ENCODE results near the gene TACR1.
"Not testable (repeated sequence)": the region's sequence is repeated elsewhere in the genome, so short reads cannot be mapped to it uniquely, and the experiment has no call there.

The TACR1 gene

DNA sequence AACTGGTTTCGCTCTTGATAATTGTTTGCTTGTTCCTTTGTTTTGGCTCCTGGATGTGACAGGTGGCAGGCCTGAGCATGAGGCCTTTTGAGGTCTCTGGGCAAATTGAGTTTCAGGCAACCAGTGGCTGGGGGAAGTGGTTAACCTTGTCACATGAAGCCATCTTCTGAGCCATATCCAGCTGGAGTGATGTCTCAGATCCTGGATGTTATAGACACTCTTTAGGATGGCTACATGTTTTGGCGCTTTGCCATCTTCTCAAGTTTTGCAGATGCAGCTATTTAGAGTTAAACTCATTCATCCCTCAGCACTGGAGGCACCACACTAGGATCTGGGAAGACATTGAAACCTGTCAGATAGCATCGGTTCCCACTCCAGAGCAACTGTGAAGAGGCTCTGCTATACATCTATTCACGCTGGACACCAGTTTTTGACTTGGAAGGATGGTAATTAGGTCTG is 25.3 kb upstream of the TACR1 start:
- 92 to 100% methylated on average over 2 to 3 of the region's 4 CpGs for WGBS, 2 experiments (ENCODE audit: insufficient coverage in 2 of 2)
- no peak overlapping the region for H3K27ac ChIP-seq (ENCODE audit: low read depth, low read length, severe bottlenecking)
- no peaks in the 10 kb centered on the region for H3K9me3 ChIP-seq (ENCODE audit: control insufficient read depth, low read length)
- H3K4me1 ChIP-seq (ENCODE audit: control insufficient read depth, insufficient read depth, low read length, poor library complexity, severe bottlenecking): no peaks in the 10 kb centered on the region
- no peak overlapping the region for H3K4me3 ChIP-seq (ENCODE audit: extremely low read depth, insufficient read depth, low read length, poor library complexity, severe bottlenecking)
- H3K36me3 ChIP-seq (ENCODE audit: control insufficient read depth, insufficient read depth, low read length): no peaks in the 10 kb centered on the region

GRCh38 chr2:75222527-75222926 is 23.2 kb upstream of the TACR1 start:
- WGBS, 2 experiments (ENCODE audit: insufficient coverage in 2 of 2): 67 to 80% methylated on average over 1 to 3 of the region's 4 CpGs

DNA sequence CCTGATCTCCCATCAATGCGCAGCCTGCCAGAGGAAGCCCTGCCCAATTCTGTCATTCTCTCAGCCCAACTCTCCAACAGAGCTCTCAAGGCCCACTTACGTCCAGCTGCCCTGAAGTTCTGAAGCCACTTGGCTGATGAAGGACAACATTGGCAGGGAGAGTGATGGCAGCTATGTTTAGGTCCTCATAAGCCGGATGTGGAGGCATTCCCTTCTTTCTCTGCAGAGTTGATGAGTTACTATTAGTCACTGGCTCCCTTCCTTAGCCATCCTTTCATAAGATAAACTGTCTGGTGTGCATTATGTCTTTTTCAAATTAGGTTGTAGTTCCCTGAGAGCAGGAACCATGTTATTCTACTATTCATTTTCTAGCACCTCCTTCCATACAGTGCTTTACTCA is 22.5 kb upstream of the TACR1 start:
- Histone ChIP-seq H3K27ac (ENCODE audit: low read depth, low read length, severe bottlenecking) (no peak overlapping the region), H3K4me1 (ENCODE audit: control insufficient read depth, insufficient read depth, low read length, poor library complexity, severe bottlenecking) (no peaks in the 10 kb centered on the region), H3K9me3 (ENCODE audit: control insufficient read depth, low read length) (no peaks in the 10 kb centered on the region), H3K4me3 (ENCODE audit: extremely low read depth, insufficient read depth, low read length, poor library complexity, severe bottlenecking) (no peak overlapping the region), H3K36me3 (ENCODE audit: control insufficient read depth, insufficient read depth, low read length) (no peaks in the 10 kb centered on the region)
- 83 to 92% methylated on average over 2 of the region's 3 CpGs for WGBS, 2 experiments (ENCODE audit: insufficient coverage in 2 of 2)

More at GRCh38 chr2:75222527-75222926, 23.2 kb upstream of the TACR1 start:
- H3K4me1 ChIP-seq (ENCODE audit: control insufficient read depth, insufficient read depth, low read length, poor library complexity, severe bottlenecking): no peaks in the 10 kb centered on the region
- no peak overlapping the region for H3K27ac ChIP-seq (ENCODE audit: low read depth, low read length, severe bottlenecking)
- H3K36me3 ChIP-seq (ENCODE audit: control insufficient read depth, insufficient read depth, low read length): no peaks in the 10 kb centered on the region
- no peak overlapping the region for H3K4me3 ChIP-seq (ENCODE audit: extremely low read depth, insufficient read depth, low read length, poor library complexity, severe bottlenecking)
- H3K9me3 ChIP-seq (ENCODE audit: control insufficient read depth, low read length): no peaks in the 10 kb centered on the region

DNA sequence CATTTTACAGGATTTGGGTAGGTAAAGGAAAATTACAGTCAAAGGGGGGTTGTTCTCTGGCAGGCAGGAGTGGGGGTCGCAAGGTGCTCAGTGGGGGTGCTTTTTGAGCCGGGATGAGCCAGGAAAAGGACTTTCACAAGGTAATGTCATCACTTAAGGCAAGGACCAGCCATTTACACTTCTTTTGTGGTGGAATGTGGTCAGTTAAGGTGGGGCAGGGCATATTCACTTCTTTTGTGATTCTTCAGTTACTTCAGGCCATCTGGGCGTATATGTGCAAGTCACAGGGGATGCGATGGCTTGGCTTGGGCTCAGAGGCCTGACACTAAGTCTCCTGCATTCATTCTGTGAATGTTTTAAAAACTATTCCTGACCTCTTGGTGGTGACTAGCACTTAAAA is 19.9 kb upstream of the TACR1 start:
- H3K9me3 ChIP-seq (ENCODE audit: control insufficient read depth, low read length); H3K4me3 ChIP-seq (ENCODE audit: extremely low read depth, insufficient read depth, low read length, poor library complexity, severe bottlenecking); H3K4me1 ChIP-seq (ENCODE audit: control insufficient read depth, insufficient read depth, low read length, poor library complexity, severe bottlenecking); H3K36me3 ChIP-seq (ENCODE audit: control insufficient read depth, insufficient read depth, low read length); H3K27ac ChIP-seq (ENCODE audit: low read depth, low read length, severe bottlenecking): not testable (repeated sequence)
- WGBS, 2 experiments (ENCODE audit: insufficient coverage in 2 of 2): 40 to 94% methylated on average over 1 to 2 of the region's 4 CpGs

DNA sequence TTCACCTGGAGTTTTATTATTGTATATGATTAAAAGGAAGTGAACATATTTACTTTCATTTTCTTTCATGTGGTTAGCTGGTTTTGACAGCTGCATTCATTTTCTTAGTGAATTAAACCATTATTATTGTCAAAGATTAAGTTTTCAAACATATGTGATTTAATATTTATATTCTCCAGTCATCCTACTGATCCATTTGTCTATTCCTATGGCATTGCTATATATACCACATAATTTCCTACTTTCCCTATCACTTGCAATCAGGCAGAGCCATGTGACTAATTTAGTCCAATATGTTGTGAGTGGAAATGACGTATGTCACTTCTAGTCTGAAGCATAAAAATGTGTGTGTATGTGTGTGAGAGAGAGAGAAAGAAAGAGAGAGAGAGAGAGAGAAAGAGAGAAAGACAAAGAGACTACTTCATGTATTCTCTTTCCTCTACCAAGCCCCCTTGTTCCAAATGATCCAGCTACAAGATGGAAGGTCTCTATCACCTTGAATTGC is 12.0 kb upstream of the TACR1 start:
- WGBS, 2 experiments (ENCODE audit: insufficient coverage in 2 of 2): 100% methylated on average over 1 of the region's 1 CpG
- no peak overlapping the region for H3K27ac ChIP-seq (ENCODE audit: low read depth, low read length, severe bottlenecking)
- no peak overlapping the region for H3K4me3 ChIP-seq (ENCODE audit: extremely low read depth, insufficient read depth, low read length, poor library complexity, severe bottlenecking)
- no peaks in the 10 kb centered on the region for H3K36me3 ChIP-seq (ENCODE audit: control insufficient read depth, insufficient read depth, low read length)
- no peaks in the 10 kb centered on the region for H3K4me1 ChIP-seq (ENCODE audit: control insufficient read depth, insufficient read depth, low read length, poor library complexity, severe bottlenecking)
- no peaks in the 10 kb centered on the region for H3K9me3 ChIP-seq (ENCODE audit: control insufficient read depth, low read length)

DNA sequence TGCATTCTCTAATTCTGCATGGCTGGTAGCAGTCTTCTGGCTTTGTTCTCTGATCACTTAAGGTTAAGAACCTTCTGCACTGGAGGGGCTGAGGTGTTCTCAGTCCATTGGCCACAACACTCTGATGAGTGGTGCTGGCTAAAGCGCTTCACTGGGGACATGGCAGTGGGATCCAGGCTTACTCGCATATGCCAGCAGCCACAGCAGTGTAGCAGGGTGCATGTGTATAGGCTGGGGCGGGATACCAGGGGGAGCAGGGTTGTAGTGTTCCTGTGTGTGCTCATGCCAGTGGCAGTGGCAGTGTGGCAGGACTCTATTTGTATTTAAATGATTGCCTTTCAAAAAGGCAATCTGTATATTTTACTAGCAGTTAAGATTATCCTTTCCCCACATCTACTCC is 11.1 kb upstream of the TACR1 start:
- Histone ChIP-seq H3K4me1 (ENCODE audit: control insufficient read depth, insufficient read depth, low read length, poor library complexity, severe bottlenecking) (no peaks in the 10 kb centered on the region), H3K36me3 (ENCODE audit: control insufficient read depth, insufficient read depth, low read length) (no peaks in the 10 kb centered on the region), H3K4me3 (ENCODE audit: extremely low read depth, insufficient read depth, low read length, poor library complexity, severe bottlenecking) (no peak overlapping the region), H3K27ac (ENCODE audit: low read depth, low read length, severe bottlenecking) (no peak overlapping the region), H3K9me3 (ENCODE audit: control insufficient read depth, low read length) (no peaks in the 10 kb centered on the region)
- WGBS, 2 experiments (ENCODE audit: insufficient coverage in 2 of 2): 94 to 96% methylated on average over 2 to 3 of the region's 3 CpGs

DNA sequence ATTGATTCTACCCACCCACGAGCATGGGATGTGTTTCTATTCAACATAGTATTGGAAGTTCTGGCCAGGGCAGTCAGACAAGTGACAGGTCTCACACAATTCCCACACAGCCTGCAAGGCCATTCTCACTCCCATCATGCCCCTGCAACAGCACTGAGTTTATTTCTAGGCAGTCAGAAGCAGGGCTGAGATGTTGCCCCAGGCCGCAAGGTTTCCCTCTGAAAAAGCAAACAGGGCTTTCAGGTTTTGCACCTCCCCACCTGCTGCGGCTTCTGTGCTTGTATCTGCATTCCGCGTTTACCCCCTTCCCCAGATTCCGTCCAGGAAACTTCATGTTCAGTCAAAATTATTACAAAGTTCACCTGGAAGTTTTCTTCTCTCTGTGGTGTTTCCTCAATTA is 9.4 kb upstream of the TACR1 start:
- Histone ChIP-seq H3K27ac (ENCODE audit: low read depth, low read length, severe bottlenecking) (no peak overlapping the region), H3K4me3 (ENCODE audit: extremely low read depth, insufficient read depth, low read length, poor library complexity, severe bottlenecking) (no peak overlapping the region), H3K9me3 (ENCODE audit: control insufficient read depth, low read length) (no peaks in the 10 kb centered on the region), H3K4me1 (ENCODE audit: control insufficient read depth, insufficient read depth, low read length, poor library complexity, severe bottlenecking) (no peaks in the 10 kb centered on the region), H3K36me3 (ENCODE audit: control insufficient read depth, insufficient read depth, low read length) (no peaks in the 10 kb centered on the region)
- 75 to 91% methylated on average over 5 to 6 of the region's 6 CpGs for WGBS, 2 experiments (ENCODE audit: insufficient coverage in 2 of 2)

DNA sequence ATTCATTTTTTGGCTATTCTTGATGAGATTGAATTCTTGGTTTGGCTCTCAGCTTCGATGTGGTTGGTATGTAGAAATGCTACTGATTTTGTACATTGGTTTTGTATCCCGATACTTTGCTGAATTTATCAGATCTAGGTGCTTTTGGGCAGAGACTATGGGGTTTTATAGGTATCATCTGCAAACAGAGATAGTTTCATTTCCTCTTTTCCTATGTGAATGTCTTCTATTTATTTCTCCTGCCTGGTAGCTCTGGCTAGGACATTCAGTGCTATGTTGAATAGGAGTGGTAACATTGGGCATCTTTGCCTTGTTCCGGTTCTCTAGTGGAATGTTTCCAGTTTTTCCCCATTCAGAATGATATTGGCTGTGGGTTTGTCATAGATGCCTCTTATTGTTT is 5.5 kb upstream of the TACR1 start:
- Histone ChIP-seq H3K36me3 (ENCODE audit: control insufficient read depth, insufficient read depth, low read length) (no peaks in the 10 kb centered on the region), H3K4me3 (ENCODE audit: extremely low read depth, insufficient read depth, low read length, poor library complexity, severe bottlenecking) (no peak overlapping the region), H3K9me3 (ENCODE audit: control insufficient read depth, low read length) (no peaks in the 10 kb centered on the region), H3K27ac (ENCODE audit: low read depth, low read length, severe bottlenecking) (no peak overlapping the region), H3K4me1 (ENCODE audit: control insufficient read depth, insufficient read depth, low read length, poor library complexity, severe bottlenecking) (peaks cover 4% of the 10 kb centered on the region)
- 76 to 83% methylated on average over 1 to 3 of the region's 3 CpGs for WGBS, 2 experiments (ENCODE audit: insufficient coverage in 2 of 2)

GRCh38 chr2:75202359-75202758 is 3.0 kb upstream of the TACR1 start:
- WGBS, 2 experiments (ENCODE audit: insufficient coverage in 2 of 2): no CpG with 5 or more reads among the region's 2 CpGs
- no peak overlapping the region for H3K4me3 ChIP-seq (ENCODE audit: extremely low read depth, insufficient read depth, low read length, poor library complexity, severe bottlenecking)
- peaks cover 5% of the 10 kb centered on the region for H3K4me1 ChIP-seq (ENCODE audit: control insufficient read depth, insufficient read depth, low read length, poor library complexity, severe bottlenecking)
- no peak overlapping the region for H3K27ac ChIP-seq (ENCODE audit: low read depth, low read length, severe bottlenecking)
- H3K36me3 ChIP-seq (ENCODE audit: control insufficient read depth, insufficient read depth, low read length): no peaks in the 10 kb centered on the region
- no peaks in the 10 kb centered on the region for H3K9me3 ChIP-seq (ENCODE audit: control insufficient read depth, low read length)

DNA sequence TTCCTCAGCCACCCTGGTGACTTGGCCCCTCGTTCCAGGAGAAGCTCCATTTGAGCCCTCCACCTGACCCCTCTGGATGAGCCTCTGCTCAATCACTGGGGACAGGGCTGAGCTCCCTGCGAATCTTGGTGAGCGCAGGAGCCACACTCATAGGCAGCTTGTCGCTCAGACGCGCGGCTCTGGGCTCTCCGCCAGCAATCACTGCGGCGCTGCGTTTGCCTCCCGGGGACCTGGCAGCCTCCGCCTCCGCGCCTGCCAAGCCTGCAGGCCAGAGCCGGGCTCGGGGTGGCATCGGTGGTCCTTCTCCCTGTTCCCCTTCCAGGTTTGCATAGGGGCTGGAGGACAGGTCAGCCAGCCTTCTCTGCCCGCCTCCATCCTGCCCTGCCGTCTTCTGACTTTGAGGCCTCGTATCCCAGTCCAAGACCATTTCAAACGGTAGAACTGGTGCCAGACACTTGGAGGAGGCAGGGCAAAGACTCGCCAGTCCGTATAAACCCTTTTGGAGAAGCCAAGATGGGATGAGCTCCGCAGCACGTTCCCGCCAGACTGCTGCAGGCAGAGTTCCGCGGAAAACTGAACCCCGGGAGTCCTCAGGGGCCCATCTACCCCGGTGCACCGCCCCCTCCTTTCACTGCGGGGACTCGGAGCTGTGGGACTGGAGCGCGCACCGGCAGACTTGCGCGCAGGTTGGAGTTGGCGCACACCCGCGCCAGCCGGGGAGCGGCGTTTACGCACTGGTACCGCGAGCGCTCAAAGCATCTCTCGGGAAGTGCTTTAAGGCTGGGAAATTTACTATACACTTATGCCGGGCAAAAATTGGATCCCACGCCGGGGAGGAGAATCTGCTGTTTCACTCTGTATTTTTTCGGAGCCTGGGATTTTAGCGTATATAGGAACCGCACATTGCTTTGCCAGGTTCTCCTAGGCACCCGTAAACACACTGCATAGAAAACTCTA is 1.1 kb upstream of the TACR1 start:
- 1 to 2% methylated on average over 48 of the region's 57 CpGs for WGBS, 2 experiments (ENCODE audit: insufficient coverage in 2 of 2)
- Histone ChIP-seq H3K4me1 (ENCODE audit: control insufficient read depth, insufficient read depth, low read length, poor library complexity, severe bottlenecking) (peaks cover 5% of the 10 kb centered on the region), H3K27ac (ENCODE audit: low read depth, low read length, severe bottlenecking) (no peak overlapping the region), H3K36me3 (ENCODE audit: control insufficient read depth, insufficient read depth, low read length) (no peaks in the 10 kb centered on the region), H3K9me3 (ENCODE audit: control insufficient read depth, low read length) (no peaks in the 10 kb centered on the region), H3K4me3 (ENCODE audit: extremely low read depth, insufficient read depth, low read length, poor library complexity, severe bottlenecking) (peak overlapping the region; percentile 20)

DNA sequence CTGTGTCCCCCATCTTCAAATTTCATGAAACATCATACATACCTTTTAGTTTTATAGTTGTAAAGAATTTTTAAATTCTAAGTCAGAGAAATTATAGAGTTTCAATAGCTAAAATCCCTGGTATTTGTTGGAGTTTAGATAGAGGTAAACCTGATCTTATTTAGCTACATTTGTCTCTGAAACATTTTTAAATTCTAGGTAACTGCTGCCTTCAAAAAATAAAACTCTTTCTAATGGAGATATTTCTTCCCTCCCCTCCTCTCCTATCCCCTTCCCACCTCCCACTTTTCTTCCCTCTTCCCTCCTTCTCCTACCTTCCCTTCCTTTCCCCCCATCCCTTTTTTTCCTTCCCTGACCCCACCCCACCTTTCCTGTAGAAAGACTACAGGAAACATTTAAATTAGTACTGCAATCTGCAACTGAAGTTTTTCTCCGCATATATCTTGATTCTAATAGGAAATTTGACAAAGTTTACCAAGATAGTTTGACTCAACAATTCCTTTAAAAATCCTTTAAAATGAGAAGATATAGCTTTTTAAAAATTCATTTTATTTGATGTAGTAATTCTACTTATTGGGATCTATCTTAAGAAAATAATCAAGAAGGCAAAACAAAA is 4.1 kb downstream of the TACR1 start:
- Histone ChIP-seq H3K27ac (ENCODE audit: low read depth, low read length, severe bottlenecking) (no peak overlapping the region), H3K4me3 (ENCODE audit: extremely low read depth, insufficient read depth, low read length, poor library complexity, severe bottlenecking) (no peak overlapping the region), H3K9me3 (ENCODE audit: control insufficient read depth, low read length) (no peaks in the 10 kb centered on the region), H3K4me1 (ENCODE audit: control insufficient read depth, insufficient read depth, low read length, poor library complexity, severe bottlenecking) (peaks cover 5% of the 10 kb centered on the region), H3K36me3 (ENCODE audit: control insufficient read depth, insufficient read depth, low read length) (no peaks in the 10 kb centered on the region)
- no CpG with 5 or more reads among the region's 1 CpG for WGBS, 2 experiments (ENCODE audit: insufficient coverage in 2 of 2)

All from mesodermal cell (in vitro differentiated cells).